GM21423 (cell line): ENCODE data around the gene CHRND.

ENCODE experiments used
- ATAC-seq: cut with Tn5 transposase; IDR thresholded peaks from one replicate; pipeline ENCODE4 v1.9.1; 2021; ENCODE audit warnings: mild to moderate bottlenecking, moderate library complexity; ENCODE audit not compliant: unreplicated experiment

Gene CHRND

DNA sequence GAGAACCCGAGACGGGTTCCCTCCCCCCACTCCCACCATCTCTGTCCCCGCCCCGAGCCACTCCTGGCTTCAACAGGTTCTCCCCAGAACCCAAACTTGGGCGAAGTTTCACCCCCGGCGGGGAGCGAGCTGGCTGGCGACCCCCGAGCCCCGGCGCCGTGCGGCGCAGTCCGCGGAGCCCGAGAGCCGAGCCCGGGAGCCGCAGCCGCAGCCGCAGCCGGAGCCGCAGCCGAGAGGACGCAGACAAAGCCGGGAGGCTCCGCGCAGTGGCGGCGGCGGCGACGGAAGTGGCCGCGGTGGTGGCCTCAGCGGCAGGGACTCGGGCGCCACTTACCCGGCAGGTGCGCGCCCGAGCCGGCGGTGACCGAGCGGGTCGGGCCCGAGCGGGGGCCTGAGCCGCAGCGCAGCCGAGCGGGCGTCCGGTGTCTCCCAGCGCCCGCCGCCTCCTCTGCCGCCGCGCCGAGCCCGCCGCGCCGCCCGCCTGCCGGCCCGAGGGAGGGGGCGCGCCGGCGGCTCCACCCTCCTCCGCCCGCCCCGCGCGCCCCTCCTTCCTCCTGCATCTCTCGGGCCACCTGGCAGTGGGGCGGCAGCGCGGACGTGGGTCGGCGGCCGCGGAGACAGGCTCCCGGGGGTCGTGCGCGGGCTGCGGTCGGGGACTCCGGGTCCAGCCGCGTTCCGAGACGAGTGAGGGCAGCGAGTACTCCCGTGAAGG, 38.4 kb upstream of the CHRND start, which contains the start of gene ECEL1:
Gene ECEL1, minus strand, starts transcription at position 450 of the 712 bp plus-strand sequence. CDS start 1,181 bp downstream, outside the sequence.
- no peak for ATAC-seq

DNA sequence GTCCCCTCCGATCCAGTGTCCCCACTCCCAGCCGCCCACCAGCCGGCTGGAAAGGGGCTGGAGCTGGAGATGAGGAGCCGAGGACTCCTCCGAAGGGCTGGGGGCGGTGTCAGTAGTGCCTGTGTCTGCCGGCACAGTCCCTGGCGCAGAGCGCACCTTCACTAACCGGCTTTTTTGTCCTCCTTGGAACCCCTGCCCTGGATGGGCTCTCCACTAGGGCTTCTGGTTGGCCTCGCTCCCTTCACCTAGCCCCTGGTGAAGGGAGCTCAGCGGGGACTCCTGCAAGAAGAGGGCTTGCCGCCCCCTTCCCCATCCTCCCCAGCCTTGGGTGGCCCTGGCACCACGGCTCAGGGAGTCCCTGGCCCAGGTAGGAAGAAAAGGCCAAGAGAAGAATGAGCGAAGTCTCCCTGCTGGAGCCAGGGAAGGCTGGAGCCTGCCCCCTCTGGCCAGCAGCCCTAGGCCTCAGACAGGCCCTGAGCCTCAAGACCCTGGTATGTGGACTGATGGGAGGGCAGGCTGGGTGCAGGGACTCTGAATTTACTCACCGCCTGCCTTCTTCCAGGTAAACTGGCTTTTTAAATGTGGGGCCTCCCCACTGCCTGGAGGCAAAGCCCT, 37.8 kb upstream of the CHRND start:
- no peak for ATAC-seq

DNA sequence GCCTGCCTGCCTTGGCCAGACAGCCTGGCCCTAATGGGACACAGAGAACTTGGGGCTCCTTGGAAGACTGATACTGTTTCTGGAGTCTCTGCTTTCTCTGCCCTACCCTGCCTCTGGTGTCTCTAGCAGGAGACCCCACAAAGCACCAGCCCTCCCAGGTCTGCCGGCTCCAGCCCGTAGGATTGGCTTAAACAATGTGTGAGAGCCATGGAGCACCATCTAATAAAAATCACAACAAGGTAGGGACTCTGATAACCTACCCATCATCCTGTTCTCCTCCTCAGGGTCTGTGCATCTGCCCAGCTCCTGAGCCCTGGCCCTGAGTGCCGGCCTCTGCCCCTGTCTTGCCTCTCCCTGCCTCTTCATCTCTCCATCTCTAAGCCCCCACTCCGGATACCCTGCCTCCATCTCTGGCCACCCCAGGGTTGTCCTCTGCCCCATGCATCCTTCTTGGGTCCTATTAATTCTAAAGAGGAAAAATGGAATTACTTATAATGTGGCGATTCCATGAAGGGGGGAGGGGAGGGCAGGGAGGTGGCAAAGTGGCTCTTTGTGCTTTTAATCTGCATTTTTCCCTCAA, 37.1 kb upstream of the CHRND start:
- no peak for ATAC-seq

DNA sequence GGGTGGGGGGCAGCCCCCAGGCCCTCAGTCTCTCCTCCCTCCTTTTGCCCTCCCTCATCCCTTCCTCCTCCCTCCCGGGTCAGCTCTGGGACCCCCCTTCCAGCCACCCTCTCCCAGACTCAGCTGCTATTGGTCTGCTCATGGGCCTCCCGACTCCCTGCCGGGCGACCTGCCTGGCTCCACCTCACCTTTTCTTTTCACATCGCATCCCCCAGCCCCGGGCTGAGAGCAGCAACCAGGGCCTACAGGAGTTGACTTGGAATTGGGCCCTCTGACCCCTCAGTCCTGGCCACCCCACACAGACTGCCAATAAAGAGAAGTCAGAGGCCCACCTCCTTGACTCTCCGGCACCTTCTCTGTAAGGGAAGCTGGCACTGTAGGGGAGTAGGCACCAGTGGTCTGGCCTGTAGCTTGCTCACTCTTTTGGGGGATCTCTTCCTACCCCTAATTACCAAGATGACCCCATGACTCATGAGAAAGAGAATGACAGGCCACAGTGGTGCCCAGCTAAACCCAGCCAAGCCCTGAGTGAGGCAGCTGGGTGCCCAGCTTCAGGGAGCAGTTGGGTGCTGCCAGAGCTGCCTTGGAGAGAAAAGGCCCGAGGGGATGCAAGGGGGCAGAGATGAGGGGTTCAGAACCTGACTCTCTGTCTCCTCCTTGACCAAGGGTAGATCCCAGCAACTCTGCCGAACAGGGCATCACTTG, 36.3 kb upstream of the CHRND start:
- ATAC-seq = no peak

DNA sequence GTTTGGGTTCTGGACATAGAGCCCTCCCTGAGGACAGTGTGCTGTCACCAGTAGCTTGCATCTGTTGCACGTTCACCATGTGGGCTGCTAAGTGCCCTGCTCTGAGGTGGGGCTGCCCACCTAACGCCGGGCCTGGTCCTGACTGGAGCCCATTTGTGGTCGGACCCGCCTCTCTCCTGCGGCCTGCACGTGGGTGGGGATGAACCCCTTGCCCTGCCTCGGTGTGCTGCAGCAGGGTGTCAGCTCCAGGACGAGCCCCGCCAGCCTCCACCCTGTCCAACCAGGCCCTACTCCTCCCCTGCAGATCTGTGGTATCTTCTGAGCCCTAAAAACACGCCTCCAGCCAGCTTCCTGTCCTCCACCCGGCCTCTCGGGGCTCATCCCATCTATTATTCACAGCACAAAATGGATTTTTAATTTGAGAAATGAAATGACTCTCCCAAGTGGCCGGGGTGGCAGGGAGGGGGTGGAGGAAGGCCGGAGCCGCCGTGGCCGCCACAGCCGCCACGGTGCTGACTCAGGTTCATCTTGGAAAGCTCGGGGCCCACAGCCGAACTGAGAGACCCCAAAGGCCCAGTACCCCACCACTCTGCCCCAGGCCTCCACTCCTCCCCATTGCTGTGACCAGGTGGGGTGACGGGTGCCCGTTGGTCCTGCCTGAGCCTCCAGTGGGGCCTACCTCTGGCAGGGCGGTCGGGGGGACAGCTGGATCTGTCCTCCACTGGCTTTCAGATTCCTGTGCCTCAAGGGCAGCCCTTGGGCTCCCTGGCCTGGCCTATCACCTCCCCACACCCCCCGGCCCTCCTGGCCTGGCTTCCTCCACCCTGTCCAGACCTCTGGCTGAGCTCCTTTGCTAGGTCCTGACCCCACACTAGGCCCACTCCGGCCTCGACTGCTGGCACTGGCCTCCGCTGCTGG, 35.5 kb upstream of the CHRND start:
- ATAC-seq = no peak

DNA sequence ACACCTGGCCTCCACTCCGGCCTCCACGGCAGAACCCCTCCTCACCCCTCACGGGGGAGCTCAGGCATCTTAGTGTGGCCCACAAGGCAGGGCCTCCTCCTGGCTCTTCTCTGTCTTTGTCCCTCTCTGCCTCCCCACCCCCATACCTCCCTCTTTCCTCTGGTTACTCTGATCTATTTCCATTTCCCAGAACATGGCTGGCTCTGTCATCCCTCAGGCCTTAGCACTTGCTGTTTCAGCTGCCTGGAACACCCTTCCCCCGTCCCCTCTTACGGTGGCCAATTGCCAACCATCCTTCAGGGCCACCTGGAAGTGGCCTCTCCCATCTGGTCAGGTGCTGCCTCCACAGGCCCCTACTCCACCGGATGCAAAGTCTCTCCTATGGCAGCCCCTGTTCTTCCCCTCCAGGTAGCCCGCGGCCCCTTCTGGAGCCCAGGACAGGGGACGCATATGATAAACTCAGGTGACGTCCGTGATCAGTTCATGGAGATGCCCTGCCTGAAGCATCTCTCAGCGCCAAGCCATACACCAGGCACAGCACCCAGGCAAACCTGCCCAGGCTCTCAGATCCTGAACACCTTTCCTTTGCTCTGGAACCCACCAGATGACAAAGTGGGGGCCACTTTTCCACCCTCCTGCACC, 34.7 kb upstream of the CHRND start:
- ATAC-seq = no peak

DNA sequence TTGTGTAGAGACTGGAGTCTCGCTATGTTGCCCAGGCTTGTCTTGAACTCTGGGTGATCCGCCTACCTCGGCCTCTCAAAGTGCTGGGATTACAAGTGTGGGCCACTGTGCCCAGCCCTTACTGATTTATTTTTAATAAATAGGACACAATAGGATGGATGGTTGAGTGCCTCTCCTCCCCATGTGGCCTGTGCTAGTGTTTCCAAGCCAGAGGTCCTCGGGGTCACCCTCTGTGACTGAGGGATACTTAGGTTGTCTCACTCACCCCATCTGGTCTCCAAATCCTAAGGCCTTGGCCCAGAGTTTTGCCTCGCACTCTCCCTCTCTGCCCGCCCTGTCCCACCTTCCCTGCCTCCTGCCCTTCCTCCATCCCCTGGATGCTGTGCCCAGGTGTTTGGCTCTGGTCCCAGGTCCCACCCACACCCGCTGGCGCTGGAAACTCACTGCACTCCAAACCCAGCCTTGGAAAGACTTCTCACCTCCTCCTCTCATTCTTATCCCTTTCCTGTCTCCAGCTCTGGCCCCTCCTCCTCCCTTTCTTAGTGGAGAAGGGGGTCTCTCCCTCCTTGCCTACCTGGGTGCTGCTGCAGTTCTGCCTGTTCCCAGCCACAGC, 33.6 kb upstream of the CHRND start:
- no peak for ATAC-seq

DNA sequence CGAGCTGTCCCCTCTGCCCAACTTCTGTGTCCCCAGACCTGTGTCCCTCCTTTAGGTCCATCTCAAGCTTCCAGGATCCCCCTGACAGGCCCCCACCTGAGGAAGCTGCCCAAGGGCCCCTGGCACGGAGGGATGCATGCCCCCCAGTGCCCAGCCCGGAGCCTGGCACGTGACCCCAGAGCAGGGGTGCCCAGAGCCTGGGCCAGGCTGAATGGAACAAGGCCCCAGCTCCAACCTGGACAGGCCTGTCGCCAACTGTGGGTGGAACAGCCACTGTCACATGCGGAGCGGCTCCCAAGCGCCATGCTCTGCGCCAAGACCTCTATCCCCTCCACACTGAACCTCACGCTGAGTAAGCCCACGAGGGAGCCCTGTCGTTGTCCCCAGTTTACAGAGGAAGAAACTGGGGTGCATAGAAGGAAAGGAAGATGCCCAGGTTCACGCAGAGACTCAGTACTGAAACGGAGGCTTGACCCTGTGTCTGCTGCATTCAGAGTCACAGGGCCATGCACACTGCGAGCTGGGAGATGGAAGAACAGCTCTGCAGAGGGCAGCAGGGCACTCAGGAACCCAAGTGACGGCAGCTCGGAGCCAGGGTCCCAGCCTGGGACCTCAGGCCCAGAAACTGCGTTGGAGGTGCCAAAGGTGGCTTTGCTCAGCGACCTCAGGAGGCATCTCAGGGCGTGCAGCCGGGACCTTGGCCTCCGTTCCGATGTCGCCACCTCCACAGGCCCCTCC, 32.8 kb upstream of the CHRND start:
- no peak for ATAC-seq

DNA sequence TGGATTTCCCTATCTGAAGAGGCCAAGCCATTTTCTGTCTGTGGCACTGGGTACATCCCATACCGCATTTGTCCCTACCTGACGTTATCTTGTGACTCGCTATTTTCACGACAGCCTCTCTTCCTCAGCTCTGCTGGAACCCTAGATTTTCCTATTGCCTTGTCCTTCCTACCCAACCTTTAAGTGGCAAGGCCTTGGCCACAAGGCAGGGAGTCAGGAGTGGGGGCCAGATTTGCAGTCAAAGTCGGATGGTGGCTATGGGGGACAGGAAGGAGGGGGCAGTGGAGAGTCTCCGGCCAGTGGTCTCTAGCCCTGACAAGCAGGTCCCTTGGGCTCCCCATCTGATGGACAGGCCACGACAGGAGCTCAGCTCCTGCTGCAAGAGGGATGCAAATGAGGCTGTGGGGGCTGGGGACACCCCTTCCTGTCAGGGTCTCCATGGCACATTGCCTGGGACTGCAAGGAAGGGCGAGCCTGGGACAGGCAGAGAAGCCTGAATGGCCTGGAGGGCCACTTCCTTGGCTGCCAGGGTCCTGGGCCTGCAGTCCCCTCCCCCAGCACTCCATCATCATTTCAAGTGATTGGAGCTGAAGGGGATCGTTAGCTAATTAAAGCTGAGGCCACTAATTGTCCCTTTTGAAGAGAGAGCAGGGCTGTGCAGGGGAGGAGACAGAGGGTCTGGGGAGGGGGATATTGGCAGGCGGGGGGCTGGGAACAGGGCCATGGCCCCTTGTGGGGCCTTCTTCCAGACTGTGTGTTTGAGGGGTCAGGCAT, 32.1 kb upstream of the CHRND start:
- ATAC-seq = no peak

DNA sequence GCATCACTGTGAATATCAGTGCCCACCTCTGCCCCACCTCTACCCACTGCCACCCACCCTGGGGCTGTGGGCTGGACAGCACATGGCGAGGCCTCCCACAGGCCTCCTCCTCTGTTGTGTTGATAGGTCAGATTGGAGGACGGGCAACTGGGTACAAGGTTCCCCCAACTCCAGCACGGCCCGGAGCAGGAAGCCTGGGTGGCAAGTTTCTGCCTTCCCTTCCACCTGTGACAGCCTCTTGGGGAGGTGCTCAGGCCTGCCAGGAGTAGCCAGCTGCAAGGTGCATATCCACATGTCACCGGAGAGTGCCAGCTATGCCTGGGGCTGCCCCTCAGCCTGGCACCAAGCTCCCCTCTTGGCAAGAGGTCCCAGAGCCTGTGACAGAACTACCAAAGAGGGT, 31.4 kb upstream of the CHRND start:
- no peak for ATAC-seq

DNA sequence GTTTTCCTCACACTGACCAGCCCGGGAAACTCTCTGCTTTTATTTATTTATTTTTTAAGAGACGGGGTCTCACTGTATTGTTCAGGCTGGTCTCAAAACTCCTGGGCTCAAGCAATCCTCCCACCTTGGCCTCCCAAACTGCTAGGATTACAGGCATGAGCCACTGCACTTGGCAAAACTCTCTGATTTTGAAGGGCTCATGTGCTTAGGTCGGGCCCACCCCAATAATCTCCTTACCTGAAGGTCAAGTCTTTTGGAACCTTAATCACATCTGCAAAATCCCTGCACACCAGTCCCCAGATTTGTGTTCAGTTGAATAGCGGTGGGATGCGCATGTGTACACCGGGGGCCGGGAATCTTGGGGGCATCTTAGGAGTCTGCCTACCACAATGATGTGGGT, 30.7 kb upstream of the CHRND start:
- ATAC-seq = no peak

DNA sequence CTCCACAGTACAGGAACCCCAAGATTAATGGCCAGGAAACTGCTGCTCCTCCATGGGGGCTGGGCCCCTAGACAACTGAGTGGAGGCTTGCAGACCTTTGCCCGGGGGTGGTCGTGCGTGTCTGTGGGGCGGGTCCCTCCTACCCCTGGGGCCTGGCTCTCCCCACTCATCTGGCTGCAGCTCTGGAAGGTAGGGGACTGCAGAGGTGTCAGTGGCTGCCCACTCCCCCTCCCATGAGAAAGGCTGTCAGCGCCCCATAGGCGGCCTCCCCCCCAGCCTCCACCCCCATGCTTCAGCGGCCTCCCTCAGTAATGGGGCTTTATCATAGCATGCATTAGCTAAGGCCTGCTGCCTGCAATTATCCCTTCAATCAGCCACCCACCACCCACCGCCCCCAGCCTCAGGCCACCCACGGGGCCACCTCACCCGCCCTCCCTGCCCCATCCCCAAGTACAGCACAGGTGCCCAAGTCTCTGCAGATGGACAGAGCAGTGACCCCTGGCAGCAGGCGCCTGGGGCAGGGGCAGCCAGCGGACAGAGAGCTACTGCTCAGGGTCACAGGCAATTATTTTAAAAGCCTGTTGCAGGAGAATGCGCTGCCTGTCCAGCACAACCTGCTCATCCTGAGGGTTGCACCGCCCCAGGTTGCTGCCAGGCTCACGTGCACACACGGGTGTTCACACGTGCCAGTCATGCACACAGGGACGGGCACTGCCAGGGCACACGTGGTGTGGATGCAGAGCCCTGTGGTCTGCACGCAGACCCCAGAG, 29.3 kb upstream of the CHRND start:
- ATAC-seq = no peak

DNA sequence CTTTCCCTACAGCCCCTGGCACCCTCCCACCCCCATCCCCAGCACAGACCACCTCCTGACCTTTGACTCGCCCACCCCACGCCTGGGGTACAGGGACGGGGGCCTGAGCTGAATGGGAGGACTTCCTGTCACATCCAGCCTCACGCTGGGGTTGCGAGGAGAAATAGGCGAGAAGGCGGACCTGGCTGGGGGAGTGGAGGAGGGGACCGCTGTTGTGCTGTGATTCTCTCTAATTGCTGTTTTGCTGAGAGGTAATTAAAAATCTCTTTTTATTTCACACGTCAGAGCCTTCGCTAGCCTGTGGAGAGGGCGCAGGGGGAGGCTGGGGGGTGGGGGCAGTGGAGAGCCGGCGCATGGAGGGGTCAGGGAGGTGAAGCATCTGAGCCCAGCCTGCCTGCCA, 28.6 kb upstream of the CHRND start:
- no peak for ATAC-seq

DNA sequence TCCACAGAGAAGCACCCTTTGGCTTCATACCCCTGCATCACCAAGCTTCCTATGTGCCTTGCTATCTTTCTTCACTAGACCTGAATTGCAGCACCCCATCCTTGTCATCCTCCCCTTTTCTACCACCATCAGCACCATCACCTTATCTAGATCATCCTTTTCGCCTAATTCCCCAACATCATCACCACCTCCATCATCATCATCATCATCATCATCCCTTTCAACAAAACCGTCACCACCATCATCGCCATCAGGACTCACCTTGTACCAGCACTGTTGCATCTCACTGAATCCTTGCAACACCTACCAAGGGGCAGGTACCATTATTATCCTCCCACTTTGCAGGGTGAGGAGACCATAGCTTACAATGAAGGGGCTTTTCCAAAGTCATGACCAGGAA, 27.5 kb upstream of the CHRND start:
- no peak for ATAC-seq

DNA sequence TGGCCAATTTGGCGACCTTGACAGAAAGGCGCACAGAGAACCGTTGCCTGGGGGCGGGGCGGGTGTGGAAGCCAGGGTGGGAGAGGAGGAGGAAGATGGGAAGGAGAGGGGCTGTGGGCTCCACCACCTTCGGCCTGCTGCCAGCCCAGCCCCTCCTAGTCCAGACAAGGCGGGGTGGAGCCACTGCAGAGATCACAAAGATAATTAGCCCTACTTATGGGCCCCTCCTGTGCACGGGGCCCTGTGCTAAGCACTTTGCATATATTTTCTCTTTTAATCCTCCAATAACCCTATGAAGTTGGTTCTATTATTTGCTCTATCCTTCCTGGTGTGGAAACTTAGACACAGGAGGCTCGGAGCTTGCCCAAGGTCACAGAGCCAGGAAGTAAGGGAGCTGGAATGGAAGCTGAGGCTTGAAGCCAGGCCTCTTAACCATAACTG, 24.6 kb upstream of the CHRND start:
- ATAC-seq = no peak

DNA sequence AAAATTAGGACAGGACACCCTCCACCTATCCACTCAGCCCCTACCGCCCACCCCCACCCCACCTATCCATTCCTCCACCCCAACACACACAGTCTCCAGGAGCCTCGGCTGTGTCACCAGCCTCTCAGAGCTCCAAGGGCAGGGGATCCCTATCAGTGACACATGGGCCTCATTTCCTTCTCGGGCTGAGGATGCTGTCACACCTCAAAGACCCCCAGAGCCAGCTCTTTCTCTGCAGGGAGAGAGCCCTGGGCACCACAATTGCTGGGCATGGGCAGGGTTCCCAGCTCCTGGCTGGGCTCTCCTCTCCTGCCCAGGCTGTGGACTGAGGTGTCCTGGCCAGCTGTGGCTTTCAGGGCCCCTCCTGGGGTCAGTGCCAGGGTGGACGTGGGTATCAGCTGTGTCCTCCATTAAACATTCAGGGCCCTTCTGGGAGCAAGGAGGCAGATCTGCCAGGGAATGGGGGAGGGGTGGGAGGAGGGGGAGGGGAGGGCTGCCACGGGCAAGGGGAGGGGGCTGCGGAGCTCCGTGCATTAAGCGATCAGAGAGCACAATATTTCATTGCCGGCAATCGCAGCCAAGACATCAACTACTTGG, 24.1 kb upstream of the CHRND start:
- no peak for ATAC-seq

DNA sequence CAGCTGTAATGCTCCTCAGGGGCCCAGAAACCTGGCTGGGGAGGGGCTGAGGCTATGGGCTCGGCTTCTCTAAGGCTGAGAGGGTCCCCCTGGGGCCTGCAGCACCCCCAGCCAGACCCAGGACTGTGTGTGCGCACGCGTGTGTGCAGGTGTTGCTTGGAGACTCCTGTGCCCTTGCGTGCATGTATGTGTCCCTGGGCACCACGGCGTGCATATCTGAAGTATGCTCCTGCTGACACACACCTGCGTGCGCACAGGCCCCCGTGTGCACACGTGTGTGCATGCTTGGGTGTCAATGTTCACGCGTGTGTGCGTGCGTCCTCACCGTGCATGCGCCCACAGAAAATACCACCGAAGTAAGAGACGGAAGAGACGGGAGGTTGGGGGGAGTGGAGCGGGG, 23.4 kb upstream of the CHRND start:
- ATAC-seq = no peak
